Measurements from ENCODE around the gene SPDYE2.
"Not testable (repeated sequence)": the region's sequence is repeated elsewhere in the genome, so short reads cannot be mapped to it uniquely, and the experiment has no call there.

Gene SPDYE2

DNA sequence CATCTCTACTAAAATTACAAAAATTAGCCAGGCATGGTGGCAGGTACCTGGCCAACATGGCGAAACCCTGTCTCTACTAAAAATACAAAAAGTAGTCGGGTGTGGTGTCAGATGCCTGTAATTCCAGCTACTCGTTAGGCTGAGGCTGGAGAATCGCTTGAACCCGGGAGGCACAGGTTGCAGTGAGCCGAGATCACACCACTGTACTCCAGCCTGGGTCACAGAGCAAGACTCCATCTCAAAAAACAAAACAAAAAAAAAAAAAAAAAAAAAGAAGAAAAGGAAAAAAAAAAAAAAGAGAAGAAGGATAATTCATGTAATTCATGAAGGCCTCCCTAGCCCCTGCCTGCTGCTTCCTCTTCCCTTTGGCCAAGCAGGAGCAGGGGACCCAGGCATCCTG, 10.4 kb upstream of the SPDYE2 start:
- not testable (repeated sequence) for H3K27me3 ChIP-seq (ENCODE audit: insufficient read depth, low read depth); H3K27ac ChIP-seq; H3K79me2 ChIP-seq (ENCODE audit: insufficient read depth, low read depth); H3K4me1 ChIP-seq (ENCODE audit: low read depth, poor library complexity, severe bottlenecking); H3K4me2 ChIP-seq; H2AFZ ChIP-seq (ENCODE audit: low read depth); H3K9ac ChIP-seq; H3K4me3 ChIP-seq (IDR thresholded peaks at IDR 0.05; ENCODE audit: insufficient read depth, low read depth, low read length); H3K36me3 ChIP-seq (ENCODE audit: insufficient read depth); H4K20me1 ChIP-seq (ENCODE audit: insufficient read depth)

GRCh38 chr7:102542083-102542482, 8.9 kb upstream of the SPDYE2 start:
- not testable (repeated sequence) for H3K79me2 ChIP-seq (ENCODE audit: insufficient read depth, low read depth); H3K9ac ChIP-seq; H3K4me3 ChIP-seq (IDR thresholded peaks at IDR 0.05; ENCODE audit: insufficient read depth, low read depth, low read length); H3K27me3 ChIP-seq (ENCODE audit: insufficient read depth, low read depth); H4K20me1 ChIP-seq (ENCODE audit: insufficient read depth); H3K27ac ChIP-seq; H3K36me3 ChIP-seq (ENCODE audit: insufficient read depth); H3K4me2 ChIP-seq; H3K4me1 ChIP-seq (ENCODE audit: low read depth, poor library complexity, severe bottlenecking); H2AFZ ChIP-seq (ENCODE audit: low read depth)

GRCh38 chr7:102542771-102543170, 8.3 kb upstream of the SPDYE2 start:
- not testable (repeated sequence) for H3K36me3 ChIP-seq (ENCODE audit: insufficient read depth); H3K4me3 ChIP-seq (IDR thresholded peaks at IDR 0.05; ENCODE audit: insufficient read depth, low read depth, low read length); H3K27me3 ChIP-seq (ENCODE audit: insufficient read depth, low read depth); H3K4me2 ChIP-seq; H3K9ac ChIP-seq; H4K20me1 ChIP-seq (ENCODE audit: insufficient read depth); H3K79me2 ChIP-seq (ENCODE audit: insufficient read depth, low read depth); H3K27ac ChIP-seq; H3K4me1 ChIP-seq (ENCODE audit: low read depth, poor library complexity, severe bottlenecking); H2AFZ ChIP-seq (ENCODE audit: low read depth)

GRCh38 chr7:102543596-102543995, 7.4 kb upstream of the SPDYE2 start, which contains the start of gene UPK3BL2:
UPK3BL2 (minus strand) TSS chr7:102543696; CDS start chr7:102543636, 60 bp downstream.
- not testable (repeated sequence) for H4K20me1 ChIP-seq (ENCODE audit: insufficient read depth); H3K4me2 ChIP-seq; H3K4me1 ChIP-seq (ENCODE audit: low read depth, poor library complexity, severe bottlenecking); H3K27ac ChIP-seq; H3K4me3 ChIP-seq (IDR thresholded peaks at IDR 0.05; ENCODE audit: insufficient read depth, low read depth, low read length); H2AFZ ChIP-seq (ENCODE audit: low read depth); H3K27me3 ChIP-seq (ENCODE audit: insufficient read depth, low read depth); H3K36me3 ChIP-seq (ENCODE audit: insufficient read depth); H3K9ac ChIP-seq; H3K79me2 ChIP-seq (ENCODE audit: insufficient read depth, low read depth)

- not testable (repeated sequence) for H2AFZ ChIP-seq (ENCODE audit: low read depth); H3K36me3 ChIP-seq (ENCODE audit: insufficient read depth); H3K79me2 ChIP-seq (ENCODE audit: insufficient read depth, low read depth); H4K20me1 ChIP-seq (ENCODE audit: insufficient read depth); H3K4me2 ChIP-seq; H3K9ac ChIP-seq; H3K4me3 ChIP-seq (IDR thresholded peaks at IDR 0.05; ENCODE audit: insufficient read depth, low read depth, low read length); H3K27ac ChIP-seq; H3K4me1 ChIP-seq (ENCODE audit: low read depth, poor library complexity, severe bottlenecking); H3K27me3 ChIP-seq (ENCODE audit: insufficient read depth, low read depth)
Observed at GRCh38 chr7:102544372-102544771, 6.7 kb upstream of the SPDYE2 start.

DNA sequence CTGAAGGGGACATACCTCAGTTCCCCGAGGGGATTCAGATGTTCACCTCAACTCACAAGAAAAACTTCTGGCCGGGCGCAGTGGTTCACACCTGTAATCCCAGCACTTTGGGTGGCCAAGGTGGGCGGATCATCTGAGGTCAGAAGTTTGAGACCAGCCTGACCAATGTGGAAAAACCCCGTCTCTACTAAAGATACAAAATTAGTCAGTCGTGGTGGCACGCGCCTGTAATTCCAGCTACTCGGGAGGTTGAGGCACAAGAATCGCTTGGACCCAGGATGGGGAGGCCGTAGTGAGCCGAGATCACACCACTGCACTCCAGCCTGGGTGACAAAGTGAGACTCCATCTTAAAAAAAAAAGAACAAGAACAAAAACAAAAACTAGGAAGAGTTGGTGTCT, 5.7 kb upstream of the SPDYE2 start:
- not testable (repeated sequence) for H3K4me1 ChIP-seq (ENCODE audit: low read depth, poor library complexity, severe bottlenecking); H3K36me3 ChIP-seq (ENCODE audit: insufficient read depth); H3K4me2 ChIP-seq; H4K20me1 ChIP-seq (ENCODE audit: insufficient read depth); H3K4me3 ChIP-seq (IDR thresholded peaks at IDR 0.05; ENCODE audit: insufficient read depth, low read depth, low read length); H2AFZ ChIP-seq (ENCODE audit: low read depth); H3K27me3 ChIP-seq (ENCODE audit: insufficient read depth, low read depth); H3K9ac ChIP-seq; H3K79me2 ChIP-seq (ENCODE audit: insufficient read depth, low read depth); H3K27ac ChIP-seq

GRCh38 chr7:102546353-102546752, 4.7 kb upstream of the SPDYE2 start:
- not testable (repeated sequence) for H3K4me3 ChIP-seq (IDR thresholded peaks at IDR 0.05; ENCODE audit: insufficient read depth, low read depth, low read length); H3K9ac ChIP-seq; H3K4me1 ChIP-seq (ENCODE audit: low read depth, poor library complexity, severe bottlenecking); H4K20me1 ChIP-seq (ENCODE audit: insufficient read depth); H2AFZ ChIP-seq (ENCODE audit: low read depth); H3K36me3 ChIP-seq (ENCODE audit: insufficient read depth); H3K4me2 ChIP-seq; H3K27me3 ChIP-seq (ENCODE audit: insufficient read depth, low read depth); H3K27ac ChIP-seq; H3K79me2 ChIP-seq (ENCODE audit: insufficient read depth, low read depth)

DNA sequence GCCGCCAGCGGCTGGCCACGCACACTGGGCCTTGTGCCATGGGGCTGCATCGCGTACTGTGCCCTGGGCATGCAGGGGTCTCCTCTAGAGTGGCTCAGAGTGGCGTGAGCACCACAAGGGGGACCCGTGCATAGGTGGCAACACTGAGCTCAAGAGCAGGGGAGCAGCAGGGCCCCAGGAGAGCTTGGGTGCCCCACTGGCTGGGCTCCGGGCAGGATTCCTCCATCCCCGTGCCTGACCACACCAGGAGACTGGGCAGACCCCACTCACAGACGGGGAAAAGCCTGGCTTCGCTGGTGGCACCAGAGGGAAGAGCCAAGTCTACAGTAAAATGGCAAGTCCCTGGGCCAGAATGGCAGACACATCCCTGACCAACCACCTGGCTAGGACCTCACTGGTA, 17.6 kb downstream of the SPDYE2 start:
- H3K4me3 ChIP-seq (IDR thresholded peaks at IDR 0.05; ENCODE audit: insufficient read depth, low read depth, low read length); H3K27me3 ChIP-seq (ENCODE audit: insufficient read depth, low read depth); H3K36me3 ChIP-seq (ENCODE audit: insufficient read depth); H3K27ac ChIP-seq; H2AFZ ChIP-seq (ENCODE audit: low read depth); H3K9ac ChIP-seq; H3K79me2 ChIP-seq (ENCODE audit: insufficient read depth, low read depth); H4K20me1 ChIP-seq (ENCODE audit: insufficient read depth); H3K4me2 ChIP-seq; H3K4me1 ChIP-seq (ENCODE audit: low read depth, poor library complexity, severe bottlenecking): not testable (repeated sequence)

All from KMS-11 (cell line).